Measurements from ENCODE around the gene NEK7.

- no peak for TF ChIP-seq POLR2A (IDR thresholded peaks at IDR 0.05)
- TF ChIP-seq CTCF (IDR thresholded peaks at IDR 0.05): no peak
- no peak for TF ChIP-seq EP300 (IDR thresholded peaks at IDR 0.05)
Measured at GRCh38 chr1:198291036-198291435, 134.2 kb downstream of the NEK7 start.

Data from ovary (tissue), 3 donors.